Skeletal muscle satellite cell (primary cell): Measurements from ENCODE around the gene GSTM2.
"Not testable (repeated sequence)": the region's sequence is repeated elsewhere in the genome, so short reads cannot be mapped to it uniquely, and the experiment has no call there.

Source experiments
- H3K27me3 ChIP-seq: 2 replicates; pipeline ENCODE4 v1.7.0; 2013; ENCODE audit warnings: low read length; ENCODE audit not compliant: control insufficient read depth, insufficient read depth
- H3K36me3 ChIP-seq: 2 replicates; pipeline ENCODE4 v1.7.0; 2013; ENCODE audit warnings: mild to moderate bottlenecking, control low read depth, low read length; ENCODE audit not compliant: insufficient read depth
- H3K4me1 ChIP-seq: 2 replicates; pipeline ENCODE4 v1.7.0; 2013; ENCODE audit warnings: low read length; ENCODE audit not compliant: control insufficient read depth, insufficient read depth
- H3K4me2 ChIP-seq: 2 replicates; pipeline ENCODE4 v1.7.0; 2013; ENCODE audit warnings: mild to moderate bottlenecking, low read length
- H3K4me3 ChIP-seq: 2 replicates; pipeline ENCODE4 v1.7.0; 2013; ENCODE audit warnings: low read length
- H3K9ac ChIP-seq: 2 replicates; pipeline ENCODE4 v1.7.0; 2013; ENCODE audit warnings: mild to moderate bottlenecking, low read depth, low read length, moderate library complexity
- H3K9me3 ChIP-seq: replicated peaks from 2 replicates; pipeline ENCODE4 v1.7.0; 2013; ENCODE audit warnings: mild to moderate bottlenecking, control low read depth, low read length

The GSTM2 gene

DNA sequence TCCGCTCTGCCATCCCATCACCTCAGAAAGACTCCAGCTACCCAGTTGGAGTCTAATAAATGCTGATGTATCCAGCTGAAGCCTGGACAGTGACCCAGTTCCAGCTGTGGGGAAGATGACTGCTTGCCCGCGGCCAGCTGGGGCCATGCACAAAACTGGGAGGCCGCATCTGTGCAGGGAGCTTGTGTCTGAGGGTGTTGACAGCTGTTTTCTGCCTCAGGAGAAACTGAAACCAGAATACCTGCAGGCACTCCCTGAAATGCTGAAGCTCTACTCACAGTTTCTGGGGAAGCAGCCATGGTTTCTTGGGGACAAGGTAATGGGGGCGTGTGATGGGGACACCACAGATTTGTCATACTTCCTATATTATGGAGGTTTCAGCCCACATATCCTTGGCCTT lies 3.2 kb downstream of the GSTM2 start:
- Histone ChIP-seq H3K9me3 (no peaks in the 10 kb centered on the region), H3K27me3 (no peaks in the 10 kb centered on the region), H3K4me1 (no peaks in the 10 kb centered on the region), H3K4me3 (no peak overlapping the region), H3K36me3 (no peaks in the 10 kb centered on the region), H3K4me2 (no peak overlapping the region), H3K9ac (no peak overlapping the region)

DNA sequence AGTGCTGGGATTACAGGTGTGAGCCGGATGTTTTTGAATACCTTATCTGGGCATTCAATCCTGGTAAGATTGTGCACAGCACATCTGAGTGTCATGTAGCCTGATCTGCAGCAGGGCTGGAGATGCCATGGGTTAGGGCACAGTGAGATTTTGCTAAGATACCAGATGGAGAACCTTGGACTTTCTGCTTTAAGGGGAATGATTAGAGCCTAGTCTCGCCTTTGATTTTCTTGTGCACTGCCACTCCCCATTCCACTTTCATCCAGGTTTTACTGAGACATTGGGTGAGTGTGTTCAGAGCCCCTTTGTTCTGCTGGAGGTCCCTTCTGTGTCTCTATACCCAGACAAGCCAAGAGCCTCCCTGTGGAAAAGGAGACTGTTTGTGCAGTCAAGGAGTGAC lies 6.0 kb downstream of the GSTM2 start:
- not testable (repeated sequence) for H3K4me3 ChIP-seq, H3K9ac ChIP-seq, H3K4me1 ChIP-seq, H3K36me3 ChIP-seq, H3K27me3 ChIP-seq, H3K9me3 ChIP-seq, H3K4me2 ChIP-seq

DNA sequence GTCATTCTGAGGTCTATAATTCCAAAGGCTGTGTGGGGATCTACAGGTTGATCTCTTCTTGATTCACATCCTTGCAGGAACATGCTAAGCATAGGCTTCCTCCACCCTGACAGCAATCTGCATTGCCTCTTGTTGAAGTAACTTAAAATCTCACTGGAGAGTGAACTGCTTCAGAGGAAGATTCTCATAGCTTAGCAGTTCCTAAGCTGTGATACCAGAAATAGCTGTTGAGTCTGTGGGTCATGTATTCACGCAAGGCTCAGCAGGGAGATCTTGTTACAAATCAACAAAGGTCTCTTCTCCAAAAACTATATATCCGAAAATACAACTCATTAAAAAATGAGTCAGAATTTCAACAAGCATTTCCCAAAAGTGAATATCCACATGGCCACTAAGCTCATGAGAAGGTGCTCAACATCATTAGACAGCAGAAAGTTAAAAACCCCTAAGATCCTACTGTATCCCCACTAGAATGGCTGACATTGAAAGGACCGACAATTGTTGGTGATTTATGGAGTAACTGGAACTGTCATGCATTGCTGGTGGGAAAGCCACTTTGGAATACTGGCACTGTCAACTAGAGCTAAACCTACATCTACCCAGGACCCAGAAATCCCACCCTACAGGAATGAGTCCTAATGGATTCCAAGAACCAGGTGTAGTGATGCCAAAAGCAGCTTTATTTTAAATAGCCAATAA lies 9.0 kb downstream of the GSTM2 start:
- not testable (repeated sequence) for H3K27me3 ChIP-seq, H3K9ac ChIP-seq, H3K4me1 ChIP-seq, H3K4me3 ChIP-seq, H3K4me2 ChIP-seq, H3K36me3 ChIP-seq, H3K9me3 ChIP-seq

DNA sequence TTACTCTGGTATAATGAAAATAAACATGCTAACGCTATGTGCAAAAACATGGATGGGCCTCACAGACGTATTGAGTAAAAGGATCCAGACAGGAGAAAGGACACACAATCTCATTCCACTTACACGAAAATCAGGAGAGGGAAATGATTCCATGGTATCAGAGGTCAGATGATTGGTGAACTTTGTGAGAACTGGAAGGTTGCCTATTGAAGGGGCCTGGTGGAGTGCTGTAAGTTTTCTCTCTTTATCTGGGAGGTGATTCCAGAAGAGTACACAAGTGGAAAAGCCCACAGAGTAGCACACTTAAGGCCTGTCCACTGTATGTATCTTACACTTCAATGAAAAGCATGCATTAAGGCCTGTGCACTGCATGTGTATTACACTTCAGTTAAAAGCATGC lies 9.6 kb downstream of the GSTM2 start:
- Histone ChIP-seq H3K4me1 (no peaks in the 10 kb centered on the region), H3K4me3 (no peak overlapping the region), H3K36me3 (no peaks in the 10 kb centered on the region), H3K27me3 (no peaks in the 10 kb centered on the region), H3K4me2 (no peak overlapping the region), H3K9me3 (no peaks in the 10 kb centered on the region), H3K9ac (no peak overlapping the region)

DNA sequence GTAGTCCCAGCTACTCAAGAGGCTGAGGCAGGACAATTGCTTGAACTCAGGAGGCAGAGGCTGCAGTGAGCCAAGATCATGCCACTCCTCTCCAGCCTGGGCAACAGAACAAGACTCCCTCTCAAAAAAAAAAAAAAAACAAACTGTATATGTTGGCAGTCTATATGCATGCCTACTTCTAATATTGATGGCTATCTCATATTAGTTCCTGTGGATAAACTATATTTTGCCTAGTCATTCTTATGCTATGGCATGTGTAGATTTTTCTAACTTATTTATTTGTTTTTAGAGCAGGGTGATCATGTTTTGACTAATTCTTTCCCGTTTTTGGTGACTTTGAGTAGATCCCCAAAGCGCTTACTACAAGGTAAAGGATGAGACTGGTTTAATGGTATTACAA lies 10.8 kb downstream of the GSTM2 start:
- not testable (repeated sequence) for H3K9ac ChIP-seq, H3K36me3 ChIP-seq, H3K27me3 ChIP-seq, H3K4me3 ChIP-seq, H3K4me2 ChIP-seq, H3K9me3 ChIP-seq, H3K4me1 ChIP-seq

DNA sequence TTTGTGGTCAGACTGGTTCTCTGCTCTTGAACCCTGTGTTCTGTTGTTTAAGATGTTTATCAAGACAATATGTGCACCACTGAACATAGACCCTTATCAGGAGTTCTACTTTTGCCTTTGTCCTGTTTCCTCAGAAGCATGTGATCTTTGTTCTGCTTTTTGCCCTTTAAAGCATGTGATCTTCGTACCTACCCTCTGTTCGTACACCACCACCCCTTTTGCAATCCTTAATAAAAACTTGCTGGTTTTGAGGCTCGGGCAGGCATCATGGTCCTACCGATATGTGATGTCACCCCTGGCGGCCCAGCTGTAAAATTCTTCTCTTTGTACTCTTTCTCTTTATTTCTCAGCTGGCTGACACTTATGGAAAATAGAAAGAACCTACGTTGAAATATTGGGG lies 16.9 kb downstream of the GSTM2 start:
- H3K4me1 ChIP-seq, H3K9ac ChIP-seq, H3K4me2 ChIP-seq, H3K4me3 ChIP-seq, H3K36me3 ChIP-seq, H3K27me3 ChIP-seq, H3K9me3 ChIP-seq: not testable (repeated sequence)

DNA sequence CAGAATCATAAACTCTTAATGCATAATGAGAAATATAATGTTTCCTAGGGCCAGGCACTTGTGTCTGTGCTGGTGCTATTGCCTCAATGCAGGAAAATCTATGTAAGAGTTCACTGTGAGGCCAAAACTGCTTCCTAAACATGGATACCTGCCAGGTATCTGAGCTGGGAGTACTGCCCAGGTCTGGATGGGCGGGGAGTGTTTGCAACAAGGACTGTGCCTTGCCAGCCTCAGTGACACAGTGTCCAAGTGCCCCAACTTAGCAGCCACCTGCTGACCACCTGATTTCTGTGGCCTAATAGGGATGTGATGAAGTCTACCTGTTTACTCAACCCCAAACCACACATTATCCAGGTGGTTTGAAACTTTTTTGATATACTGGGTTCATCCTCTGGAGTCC lies 17.5 kb downstream of the GSTM2 start:
- H3K27me3 ChIP-seq, H3K9me3 ChIP-seq, H3K36me3 ChIP-seq, H3K4me2 ChIP-seq, H3K4me1 ChIP-seq, H3K9ac ChIP-seq, H3K4me3 ChIP-seq: not testable (repeated sequence)

DNA sequence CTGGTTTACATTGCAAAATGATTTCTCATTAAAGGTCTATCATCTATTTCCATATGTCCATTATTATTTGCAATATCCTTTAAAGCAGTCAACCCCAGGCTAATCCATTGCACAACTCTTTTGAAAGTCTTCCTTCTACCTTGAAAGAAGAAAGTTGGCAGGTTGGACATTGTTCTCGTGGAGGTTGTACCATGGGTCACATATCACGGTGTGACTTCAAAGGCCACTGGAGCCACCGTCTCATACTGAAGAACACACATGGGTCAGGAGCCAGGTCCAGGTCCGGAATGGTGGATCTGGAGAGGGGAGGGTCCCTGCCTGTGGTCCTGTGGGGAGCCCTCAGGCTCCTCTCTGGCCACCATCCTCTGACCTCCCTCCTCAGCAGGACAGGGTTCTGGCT lies 18.0 kb downstream of the GSTM2 start:
- not testable (repeated sequence) for H3K36me3 ChIP-seq, H3K9me3 ChIP-seq, H3K9ac ChIP-seq, H3K4me2 ChIP-seq, H3K4me1 ChIP-seq, H3K4me3 ChIP-seq, H3K27me3 ChIP-seq

DNA sequence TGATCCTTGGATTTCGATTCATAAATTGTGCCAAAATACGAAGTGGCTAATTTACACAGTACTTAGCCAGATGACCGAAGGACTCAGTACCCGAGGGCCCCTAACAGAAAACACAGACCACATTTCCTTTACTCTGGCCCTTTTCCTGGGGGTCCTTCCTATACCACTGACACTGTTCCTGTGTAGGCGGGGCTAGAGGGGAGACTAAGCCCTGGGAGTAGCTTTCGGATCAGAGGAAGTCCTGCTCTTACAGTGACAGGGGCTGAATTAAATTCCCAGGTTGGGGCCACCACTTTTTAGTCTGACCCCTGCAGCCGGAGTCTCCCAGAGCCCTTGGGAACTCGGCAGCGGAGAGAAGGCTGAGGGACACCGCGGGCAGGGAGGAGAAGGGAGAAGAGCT lies 19.3 kb downstream of the GSTM2 start:
- Histone ChIP-seq H3K4me2 (peak overlapping the region; percentile 77), H3K4me3 (peak overlapping the region; percentile 80), H3K9ac (peak overlapping the region; percentile 86)
- not testable (repeated sequence) for H3K9me3 ChIP-seq, H3K36me3 ChIP-seq, H3K27me3 ChIP-seq, H3K4me1 ChIP-seq

DNA sequence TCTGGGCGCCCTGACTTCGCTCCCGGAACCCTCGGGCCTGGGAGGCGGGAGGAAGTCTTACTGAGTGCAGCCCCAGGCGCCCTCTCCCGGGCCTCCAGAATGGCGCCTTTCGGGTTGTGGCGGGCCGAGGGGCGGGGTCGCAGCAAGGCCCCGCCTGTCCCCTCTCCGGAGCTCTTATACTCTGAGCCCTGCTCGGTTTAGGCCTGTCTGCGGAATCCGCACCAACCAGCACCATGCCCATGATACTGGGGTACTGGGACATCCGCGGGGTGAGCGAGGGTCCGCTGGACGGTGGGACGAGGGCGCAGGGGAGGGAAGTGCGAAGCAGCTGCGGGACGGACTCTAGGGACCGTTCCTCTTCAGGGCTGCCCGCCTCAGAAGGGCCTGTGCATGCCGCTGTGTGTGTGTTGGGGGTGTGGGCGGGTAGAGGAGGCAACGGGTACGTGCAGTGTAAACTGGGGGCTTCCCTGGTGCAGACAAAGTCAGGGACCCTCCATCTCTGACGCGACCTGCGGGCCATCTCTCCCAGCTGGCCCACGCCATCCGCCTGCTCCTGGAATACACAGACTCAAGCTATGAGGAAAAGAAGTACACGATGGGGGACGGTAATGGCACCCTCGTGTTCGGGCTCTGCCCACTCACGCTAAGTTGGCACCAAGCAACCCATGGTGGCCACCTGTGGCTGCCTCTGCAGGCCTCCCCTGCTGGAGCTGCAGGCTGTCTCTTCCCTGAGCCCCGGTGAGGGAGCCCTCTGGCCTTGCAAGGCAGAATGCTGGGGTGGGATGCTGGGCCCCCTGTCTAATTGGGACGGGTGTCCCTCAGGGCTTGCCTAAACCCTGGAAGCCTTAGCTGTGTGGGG lies 20.0 kb downstream of the GSTM2 start, which contains the start of gene GSTM1:
TSS of gene GSTM1 (plus strand) at position 177 of the 859 bp plus-strand sequence. CDS start at position 234, 57 bp downstream.
- H3K36me3 ChIP-seq: no peaks in the 10 kb centered on the region
- no peaks in the 10 kb centered on the region for H3K4me1 ChIP-seq
- peak within 1 kb of the TSS; percentile 86 for H3K9ac ChIP-seq
- H3K27me3 ChIP-seq: no peaks in the 10 kb centered on the region
- H3K4me3 ChIP-seq: peak within 1 kb of the TSS; percentile 80
- no peaks in the 10 kb centered on the region for H3K9me3 ChIP-seq
- peak within 1 kb of the TSS; percentile 77 for H3K4me2 ChIP-seq

DNA sequence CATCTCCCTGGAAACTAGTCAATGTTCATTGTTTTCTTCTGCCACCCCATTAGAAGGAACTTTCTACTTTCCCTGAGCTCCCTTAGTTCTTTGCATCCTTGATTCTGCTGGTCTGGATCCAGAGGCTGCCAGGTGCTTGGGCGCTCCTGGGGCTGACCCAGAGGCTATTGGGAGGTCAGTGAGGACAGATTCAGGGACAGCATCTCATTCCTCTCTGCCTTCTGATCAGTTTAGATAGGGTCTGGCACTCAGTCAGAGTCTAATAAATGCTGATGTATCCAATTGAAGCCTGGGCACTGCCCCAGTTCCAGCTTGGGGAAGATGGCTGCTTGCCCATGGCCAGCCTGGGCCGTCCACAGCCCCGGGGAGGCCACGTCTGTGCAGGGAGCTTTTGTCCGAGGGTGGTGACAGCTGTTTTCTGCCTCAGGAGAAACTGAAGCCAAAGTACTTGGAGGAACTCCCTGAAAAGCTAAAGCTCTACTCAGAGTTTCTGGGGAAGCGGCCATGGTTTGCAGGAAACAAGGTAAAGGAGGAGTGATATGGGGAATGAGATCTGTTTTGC lies 22.1 kb downstream of the GSTM2 start:
- H3K27me3 ChIP-seq: no peaks in the 10 kb centered on the region
- no peaks in the 10 kb centered on the region for H3K36me3 ChIP-seq
- no peaks in the 10 kb centered on the region for H3K4me1 ChIP-seq
- H3K4me2 ChIP-seq: no peak overlapping the region
- H3K9ac ChIP-seq: no peak overlapping the region
- no peaks in the 10 kb centered on the region for H3K9me3 ChIP-seq
- no peak overlapping the region for H3K4me3 ChIP-seq

DNA sequence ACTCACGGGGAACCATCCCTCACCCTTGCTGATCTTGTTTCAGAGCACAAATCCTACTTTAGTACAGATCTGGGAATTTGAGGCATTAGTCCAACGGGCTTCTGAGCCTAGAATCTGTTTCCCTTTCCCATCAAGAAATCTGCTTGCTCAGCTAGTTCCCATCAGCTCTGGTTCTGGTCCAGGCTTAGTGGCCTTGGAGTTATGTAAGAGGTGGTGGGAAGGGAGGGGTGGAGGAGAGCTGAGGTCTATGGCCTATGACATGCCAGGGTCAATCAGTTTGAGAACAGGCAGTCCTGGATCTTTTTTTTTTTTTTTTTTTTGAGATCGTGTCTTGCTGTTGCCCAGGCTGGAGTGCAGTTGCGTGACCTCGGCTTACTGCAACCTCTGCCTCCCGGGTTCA lies 23.9 kb downstream of the GSTM2 start:
- no peaks in the 10 kb centered on the region for H3K9me3 ChIP-seq
- no peak overlapping the region for H3K9ac ChIP-seq
- H3K27me3 ChIP-seq: no peaks in the 10 kb centered on the region
- H3K4me2 ChIP-seq: no peak overlapping the region
- H3K4me3 ChIP-seq: no peak overlapping the region
- no peaks in the 10 kb centered on the region for H3K36me3 ChIP-seq
- H3K4me1 ChIP-seq: no peaks in the 10 kb centered on the region
